GM23248 (cell line): ENCODE results near the gene AHI1. TPM values are rescaled to one million over a fixed set of nuclear protein-coding genes. Genes with fewer than 3 reads are reported as not detected.

Source experiments
- DNase-seq: peaks from one replicate; pipeline ENCODE4 v3.0.0-alpha.2; 2015
- H2AFZ ChIP-seq: fragments of 200-600 bp; sonication (generic); 2 replicates; pipeline ENCODE4 v1.6.1; 2016; ENCODE audit warnings: antibody characterized with exemption
- H3F3A ChIP-seq: fragments of 200-600 bp; sonication (generic); 2 replicates; pipeline ENCODE4 v1.6.1; 2016; ENCODE audit warnings: mild to moderate bottlenecking, antibody characterized with exemption, mixed run types; ENCODE audit not compliant: insufficient read depth
- H3K27ac ChIP-seq: fragments of 200-600 bp; sonication (generic); 2 replicates; pipeline ENCODE4 v1.5.1; 2016; ENCODE audit warnings: mild to moderate bottlenecking
- H3K27me3 ChIP-seq: fragments of 200-600 bp; sonication (generic); replicated peaks from 2 replicates; pipeline ENCODE4 v1.6.1; 2016; ENCODE audit warnings: mild to moderate bottlenecking; ENCODE audit not compliant: insufficient read depth
- H3K36me3 ChIP-seq: fragments of 200-600 bp; sonication (generic); 2 replicates; pipeline ENCODE4 v1.6.1; 2016; ENCODE audit warnings: low read depth, mild to moderate bottlenecking
- H3K4me1 ChIP-seq: fragments of 200-600 bp; sonication (generic); 2 replicates; pipeline ENCODE4 v1.6.1; 2016; ENCODE audit warnings: mild to moderate bottlenecking; ENCODE audit not compliant: insufficient read depth
- H3K4me2 ChIP-seq: fragments of 200-600 bp; sonication (generic); one replicate; pipeline ENCODE4 v1.6.1; 2016; ENCODE audit warnings: mild to moderate bottlenecking; ENCODE audit not compliant: unreplicated experiment
- H3K4me3 ChIP-seq: fragments of 200-600 bp; sonication (generic); 2 replicates; pipeline ENCODE4 v1.5.1; 2016; ENCODE audit warnings: mild to moderate bottlenecking
- H3K79me2 ChIP-seq: fragments of 200-600 bp; sonication (generic); 2 replicates; pipeline ENCODE4 v1.6.1; 2016; ENCODE audit warnings: mild to moderate bottlenecking; ENCODE audit not compliant: insufficient read depth
- H3K9ac ChIP-seq: fragments of 200-600 bp; sonication (generic); 2 replicates; pipeline ENCODE4 v1.6.1; 2016; ENCODE audit warnings: mild to moderate bottlenecking
- H3K9me2 ChIP-seq: fragments of 200-600 bp; sonication (generic); 2 replicates; pipeline ENCODE4 v1.6.1; 2016; ENCODE audit warnings: mixed run types, mild to moderate bottlenecking, moderate library complexity; ENCODE audit not compliant: insufficient read depth
- H3K9me3 ChIP-seq: fragments of 200-600 bp; sonication (generic); one replicate; pipeline ENCODE4 v1.6.1; 2017; ENCODE audit warnings: low read depth
- H4K20me1 ChIP-seq: fragments of 200-600 bp; sonication (generic); 2 replicates; pipeline ENCODE4 v1.6.0; 2016; ENCODE audit not compliant: insufficient read depth
- EZH2 ChIP-seq: fragments of 200-600 bp; sonication (generic); IDR thresholded peaks from 2 replicates; pipeline ENCODE4 v1.6.1; 2018; ENCODE audit warnings: antibody characterized with exemption, mild to moderate bottlenecking; ENCODE audit not compliant: insufficient read depth, poor library complexity, severe bottlenecking
- EZH2phosphoT487 ChIP-seq: fragments of 200-600 bp; sonication (generic); IDR thresholded peaks from 2 replicates; pipeline ENCODE4 v1.6.1; 2018; ENCODE audit warnings: antibody characterized with exemption, moderate library complexity, mild to moderate bottlenecking, low read depth; ENCODE audit not compliant: insufficient read depth
- WGBS, 2 experiments: methylation state at CpG; one replicate each; pipeline ENCODE4 v1.1.6; 2015 to 2017; ENCODE audit warnings: low lambda C conversion rate in 2 of 2, low coverage in 1 of 2; ENCODE audit errors: missing lambda C conversion rate in 2 of 2; 5-methylcytosine and 5-hydroxymethylcytosine counted together
- in situ Hi-C: fragments of 300-500 bp; cut with MboI; formaldehyde crosslinking; loops from 2 replicates; pipeline ENCODE4 v1.15.0; 2020
- polyA plus RNA-seq: library from polyadenylated mRNA; unstranded; fragments of >200 nt; fragmentation: Nextera tagmentation; extraction: Ambion mirVana; gene quantifications from 2 replicates; pipeline ENCODE4 v1.2.1, GENCODE V29; 2016
- total RNA-seq: library from RNA; depleted of rRNA; stranded (reverse); fragments of >200 nt; shearing (Covaris generic); gene quantifications from 2 replicates; pipeline ENCODE4 v1.2.3, GENCODE V29; 2014; rRNA removed

The AHI1 gene
- 11.1 and 19.9 TPM in 2 replicates for total RNA-seq
- 19.5 and 25.9 TPM in 2 replicates for polyA plus RNA-seq

- H4K20me1 ChIP-seq: no peaks in the 10 kb centered on the region
- no peaks in the 10 kb centered on the region for H3K9me2 ChIP-seq
- peaks cover 49% of the 10 kb centered on the region for H3K79me2 ChIP-seq
- no peaks in the 10 kb centered on the region for H3K36me3 ChIP-seq
- H3K4me3 ChIP-seq: peak within 1 kb of the TSS; percentile 85
- peaks cover 18% of the 10 kb centered on the region for H3K4me1 ChIP-seq
- H3K9ac ChIP-seq: peak within 1 kb of the TSS; percentile 99
- peak within 1 kb of the TSS; percentile 94 for H2AFZ ChIP-seq
- H3K4me2 ChIP-seq: peak within 1 kb of the TSS; percentile 89
- peak within 1 kb of the TSS; percentile 99 for H3K27ac ChIP-seq
- H3K27me3 ChIP-seq: no peaks in the 10 kb centered on the region
- WGBS, 2 experiments: 0 to 1% methylated on average over 61 to 68 of the region's 85 CpGs
- in situ Hi-C loops: no loop called here
- DNase-seq: peak; percentile 99
- no peaks in the 10 kb centered on the region for H3K9me3 ChIP-seq
- TF ChIP-seq EZH2: no peak
- no peak for TF ChIP-seq EZH2phosphoT487
- peaks cover 14% of the 10 kb centered on the region for H3F3A ChIP-seq
Measured at GRCh38 chr6:135497412-135498184, at the start of gene AHI1. AHI1 (minus strand) TSS chr6:135497740; CDS start chr6:135492237, 5,503 bp downstream.

- 72 to 76% methylated on average over 9 of the region's 9 CpGs for WGBS, 2 experiments
- H3K79me2 ChIP-seq: no peaks in the 10 kb centered on the region
- TF ChIP-seq EZH2: no peak
- TF ChIP-seq EZH2phosphoT487: no peak
- H3K27me3 ChIP-seq: no peaks in the 10 kb centered on the region
- no peaks in the 10 kb centered on the region for H3K36me3 ChIP-seq
- H3K9me2 ChIP-seq: no peaks in the 10 kb centered on the region
- in situ Hi-C loops: loop anchor here (25.0 kb wide), 1 partner anchor 390 kb away; no protein-coding TSS in a partner anchor
- no peak overlapping the region for H2AFZ ChIP-seq
- H3K4me2 ChIP-seq: no peak overlapping the region
- H3F3A ChIP-seq: no peaks in the 10 kb centered on the region
- H3K9me3 ChIP-seq: no peaks in the 10 kb centered on the region
- no peak overlapping the region for H3K27ac ChIP-seq
- no peak overlapping the region for H3K4me3 ChIP-seq
- DNase-seq: no peak
- no peak overlapping the region for H3K9ac ChIP-seq
- H3K4me1 ChIP-seq: no peaks in the 10 kb centered on the region
- no peaks in the 10 kb centered on the region for H4K20me1 ChIP-seq
Measured at GRCh38 chr6:135546680-135547418, 49.3 kb upstream of the AHI1 start.

GRCh38 chr6:135546206-135546605 is 48.7 kb upstream of the AHI1 start:
- Histone ChIP-seq H3K79me2 (no peaks in the 10 kb centered on the region), H3K4me2 (no peak overlapping the region), H2AFZ (no peak overlapping the region), H3K36me3 (no peaks in the 10 kb centered on the region), H3K9ac (no peak overlapping the region), H3K9me2 (no peaks in the 10 kb centered on the region), H3K4me3 (no peak overlapping the region), H3K9me3 (no peaks in the 10 kb centered on the region), H3K27me3 (no peaks in the 10 kb centered on the region), H3K27ac (no peak overlapping the region), H3F3A (no peaks in the 10 kb centered on the region), H3K4me1 (no peaks in the 10 kb centered on the region), H4K20me1 (no peaks in the 10 kb centered on the region)
- in situ Hi-C loops: loop anchor here (25.0 kb wide), 1 partner anchor 391 kb away; no protein-coding TSS in a partner anchor
- TF ChIP-seq EZH2: no peak
- TF ChIP-seq EZH2phosphoT487: no peak
- 78 to 83% methylated on average over 2 of the region's 2 CpGs for WGBS, 2 experiments
- DNase-seq: no peak

GRCh38 chr6:135540207-135540840 is 42.8 kb upstream of the AHI1 start:
- peak; percentile 43 for DNase-seq
- H3F3A ChIP-seq: peaks cover 26% of the 10 kb centered on the region; the same call in 1 of the 2 replicates
- H3K4me3 ChIP-seq: no peak overlapping the region
- H3K4me1 ChIP-seq: peaks cover 29% of the 10 kb centered on the region
- H4K20me1 ChIP-seq: no peaks in the 10 kb centered on the region
- H3K27ac ChIP-seq: no peak overlapping the region
- H3K4me2 ChIP-seq: no peak overlapping the region
- H3K9ac ChIP-seq: no peak overlapping the region
- H3K9me3 ChIP-seq: no peaks in the 10 kb centered on the region
- H3K79me2 ChIP-seq: no peaks in the 10 kb centered on the region
- H2AFZ ChIP-seq: no peak overlapping the region
- TF ChIP-seq EZH2phosphoT487: no peak
- TF ChIP-seq EZH2: no peak
- no peaks in the 10 kb centered on the region for H3K36me3 ChIP-seq
- H3K9me2 ChIP-seq: no peaks in the 10 kb centered on the region
- 53 to 54% methylated on average over 2 of the region's 2 CpGs for WGBS, 2 experiments
- H3K27me3 ChIP-seq: no peaks in the 10 kb centered on the region
- in situ Hi-C loops: loop anchor here (25.0 kb wide), 1 partner anchor 397 kb away; no protein-coding TSS in a partner anchor
